Measurements from ENCODE around the gene ENKD1. TPM values are rescaled to one million over a fixed set of nuclear protein-coding genes. Genes with fewer than 3 reads are reported as not detected.

Gene ENKD1
- total and polyA plus RNA-seq, 2 of the 13 experiments (the other 11 are each of a cell fraction or from before 2014, with no cell fraction given) = 10.8 to 20.8 TPM

GRCh38 chr16:67667817-67668494 is 1.4 kb upstream of the ENKD1 start (continued):
- TF ChIP-seq ZSCAN30 (CRISPR knock-in tag; IDR thresholded peaks at IDR 0.05) = no peak
- peak; percentile 73; the same call in 1 of the 2 replicates for TF ChIP-seq ZFP90 (CRISPR knock-in tag; IDR thresholded peaks at IDR 0.05; ENCODE audit: borderline replicate concordance)
- TF ChIP-seq NR3C1 (CRISPR knock-in tag; IDR thresholded peaks at IDR 0.05) = no peak
- TF ChIP-seq ZKSCAN8 (CRISPR knock-in tag; IDR thresholded peaks at IDR 0.05; ENCODE audit: borderline replicate concordance) = peak; percentile 90; the same call in 1 of the 2 replicates
- no peak for TF ChIP-seq HNRNPK (IDR thresholded peaks at IDR 0.05; ENCODE audit: low read depth, low read length, poor library complexity, severe bottlenecking)
- TF ChIP-seq RFX1 (IDR thresholded peaks at IDR 0.05) = no peak
- no peak for TF ChIP-seq MLXIP (CRISPR knock-in tag; IDR thresholded peaks at IDR 0.05; ENCODE audit: borderline replicate concordance)
- no peak for TF ChIP-seq NCOA5 (CRISPR knock-in tag; IDR thresholded peaks at IDR 0.05)
- TF ChIP-seq FOXK2 (IDR thresholded peaks at IDR 0.05) = no peak
- no peak for TF ChIP-seq RAD51 (IDR thresholded peaks at IDR 0.05; ENCODE audit: borderline replicate concordance)
- TF ChIP-seq ELF1 (CRISPR knock-in tag; IDR thresholded peaks at IDR 0.05) = no peak
- no peak for TF ChIP-seq CEBPZ (IDR thresholded peaks at IDR 0.05; ENCODE audit: low read length)
- TF ChIP-seq MNT (IDR thresholded peaks at IDR 0.05) = peak; percentile 47; the same call in 1 of the 2 replicates
- no peak for TF ChIP-seq RCOR2 (CRISPR knock-in tag; IDR thresholded peaks at IDR 0.05)
- 0 out of 2 replicates have a peak, but pooled peaks have one; percentile 40 for TF ChIP-seq RELA (CRISPR knock-in tag; IDR thresholded peaks at IDR 0.05)
- TF ChIP-seq ZNF431 (CRISPR knock-in tag; IDR thresholded peaks at IDR 0.05; ENCODE audit: borderline replicate concordance, low read depth) = no peak
- TF ChIP-seq AFF4 (CRISPR knock-in tag; IDR thresholded peaks at IDR 0.05) = no peak
- TF ChIP-seq ZNF615 (CRISPR knock-in tag; IDR thresholded peaks at IDR 0.05; ENCODE audit: borderline replicate concordance) = no peak
- TF ChIP-seq ZNF510 (CRISPR knock-in tag; IDR thresholded peaks at IDR 0.05; ENCODE audit: low read depth) = peak; percentile 85; the same call in 1 of the 2 replicates

All from HepG2 (cell line).